NCI-H774 (cell line): ENCODE data around the gene CTNNA2.
"Not testable (repeated sequence)": the region's sequence is repeated elsewhere in the genome, so short reads cannot be mapped to it uniquely, and the experiment has no call there.

Experiments used
- DNase-seq: peaks from one replicate; lab custom pipeline; 2025; lab: John Stamatoyannopoulos, UW

CTNNA2 gene

GRCh38 chr2:80032684-80033083 lies 519.8 kb downstream of the CTNNA2 start:
- DNase-seq = not testable (repeated sequence)

- no peak for DNase-seq
Observed at GRCh38 chr2:80035749-80036285, 523.0 kb downstream of the CTNNA2 start.

GRCh38 chr2:80037310-80037709 lies 524.5 kb downstream of the CTNNA2 start:
- DNase-seq = no peak

GRCh38 chr2:80040226-80040625 lies 527.4 kb downstream of the CTNNA2 start:
- no peak for DNase-seq

- no peak for DNase-seq
Observed at GRCh38 chr2:80042635-80043034, 529.8 kb downstream of the CTNNA2 start.

- DNase-seq = no peak
Observed at GRCh38 chr2:80048296-80048695, 535.4 kb downstream of the CTNNA2 start.

- DNase-seq = no peak
Observed at GRCh38 chr2:80050246-80050645, 537.4 kb downstream of the CTNNA2 start.

- DNase-seq = no peak
Observed at GRCh38 chr2:80053522-80054345, 540.9 kb downstream of the CTNNA2 start.

- no peak for DNase-seq
Observed at GRCh38 chr2:80054346-80054675, 541.5 kb downstream of the CTNNA2 start.

GRCh38 chr2:80057956-80058355 lies 545.1 kb downstream of the CTNNA2 start:
- DNase-seq = no peak

- DNase-seq = no peak
Observed at GRCh38 chr2:80058562-80058961, 545.7 kb downstream of the CTNNA2 start.

- no peak for DNase-seq
Observed at GRCh38 chr2:80059447-80059846, 546.6 kb downstream of the CTNNA2 start.

- DNase-seq = no peak
Observed at GRCh38 chr2:80061881-80062280, 549.0 kb downstream of the CTNNA2 start.

- DNase-seq = no peak
Observed at GRCh38 chr2:80062298-80062697, 549.4 kb downstream of the CTNNA2 start.

- DNase-seq = no peak
Observed at GRCh38 chr2:80068038-80068731, 555.3 kb downstream of the CTNNA2 start.

GRCh38 chr2:80070587-80070986 lies 557.7 kb downstream of the CTNNA2 start:
- DNase-seq = no peak

- no peak for DNase-seq
Observed at GRCh38 chr2:80071941-80072340, 559.1 kb downstream of the CTNNA2 start.

GRCh38 chr2:80073134-80073561 lies 560.3 kb downstream of the CTNNA2 start:
- DNase-seq = peak; percentile 17

- DNase-seq = no peak
Observed at GRCh38 chr2:80074321-80075070, 561.6 kb downstream of the CTNNA2 start.

GRCh38 chr2:80075719-80076118 lies 562.9 kb downstream of the CTNNA2 start:
- DNase-seq = no peak

GRCh38 chr2:80078290-80079036 lies 565.6 kb downstream of the CTNNA2 start:
- no peak for DNase-seq

- DNase-seq = no peak
Observed at GRCh38 chr2:80080957-80081356, 568.1 kb downstream of the CTNNA2 start.
